Stimulated activated CD4-positive, alpha-beta T cell treated with anti-CD3 and anti-CD28 coated beads, Interleukin-2, amount 100 ng/mL, for 48 hours (primary cell): ENCODE results near the gene CSAG3.
"Not testable (repeated sequence)": the region's sequence is repeated elsewhere in the genome, so short reads cannot be mapped to it uniquely, and the experiment has no call there.

ENCODE experiments used
- DNase-seq, 2 donors: peaks; one replicate each; pipeline ENCODE4 v3.0.0-alpha.2; 2020

Gene CSAG3

GRCh38 chrX:152758918-152759317 lies at the start of gene CSAG3:
Gene CSAG3, plus strand, starts transcription at chrX:152759218.
- DNase-seq, result not testable (repeated sequence)

DNA sequence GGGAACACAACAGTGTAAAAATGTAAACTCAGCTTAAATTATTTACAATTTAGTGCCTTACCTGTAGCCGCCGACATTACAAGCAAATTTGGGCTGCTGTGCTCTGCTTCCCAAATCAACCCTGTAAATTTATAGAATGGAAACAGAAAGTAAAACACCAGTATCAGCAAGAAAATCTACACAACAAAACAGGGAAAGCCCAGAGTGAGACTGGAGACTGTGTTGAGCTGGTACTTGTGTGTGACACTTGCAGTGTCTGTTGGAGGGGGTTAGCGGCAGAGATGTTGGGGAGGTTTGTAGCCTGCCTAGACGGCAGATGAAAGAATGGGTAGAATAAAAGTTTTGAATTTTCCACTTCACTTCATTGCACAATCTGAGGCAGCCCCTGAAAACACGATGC lies 45.8 kb upstream of the CSAG3 start:
- DNase-seq, result not testable (repeated sequence)

- DNase-seq, result not testable (repeated sequence)
These were observed 44.9 kb upstream of the CSAG3 start, which contains the start of gene MAGEA2B for GRCh38 chrX:152713815-152714787. Gene MAGEA2B, plus strand, starts transcription at chrX:152714628. Its CDS starts 2,479 bp downstream, at chrX:152717107.

- no peak for DNase-seq
These were observed 33.6 kb upstream of the CSAG3 start for GRCh38 chrX:152725409-152725808.

GRCh38 chrX:152733261-152733975 lies 25.6 kb upstream of the CSAG3 start, which contains the start of the genes CSAG1 and MAGEA12:
Gene CSAG1, minus strand, starts transcription at chrX:152733721. Its CDS starts 1,261 bp downstream, at chrX:152732460.
Gene MAGEA12, plus strand, starts transcription at chrX:152733757. Its CDS starts 2,405 bp downstream, at chrX:152736162.
- no peak for DNase-seq

DNA sequence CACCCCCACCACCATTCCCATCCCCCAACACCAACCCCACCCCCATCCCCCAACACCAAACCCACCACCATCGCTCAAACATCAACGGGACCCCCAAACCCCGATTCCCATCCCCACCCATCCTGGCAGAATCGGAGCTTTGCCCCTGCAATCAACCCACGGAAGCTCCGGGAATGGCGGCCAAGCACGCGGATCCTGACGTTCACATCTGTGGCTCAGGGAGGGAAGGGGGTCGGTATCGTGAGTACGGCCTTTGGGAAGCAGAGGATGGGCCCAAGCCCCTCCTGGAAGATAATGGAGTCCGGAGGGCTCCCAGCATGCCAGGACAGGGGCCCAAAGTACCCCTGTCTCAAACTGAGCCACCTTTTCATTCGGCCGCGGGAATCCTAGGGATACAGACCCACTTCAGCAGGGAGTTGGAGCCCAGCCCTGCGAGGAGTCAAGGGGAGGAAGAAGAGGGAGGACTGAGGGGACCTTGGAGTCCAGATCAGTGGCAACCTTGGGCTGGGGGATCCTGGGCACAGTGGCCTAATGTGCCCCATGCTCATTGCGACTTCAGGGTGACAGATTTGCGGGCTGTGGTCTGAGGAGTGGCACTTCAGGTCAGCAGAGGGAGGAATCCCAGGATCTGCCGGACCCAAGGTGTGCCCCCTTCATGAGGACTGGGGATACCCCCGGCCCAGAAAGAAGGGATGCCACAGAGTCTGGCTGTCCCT lies 24.7 kb upstream of the CSAG3 start:
- not testable (repeated sequence) for DNase-seq

GRCh38 chrX:152735101-152735500 lies 23.9 kb upstream of the CSAG3 start:
- no peak for DNase-seq

GRCh38 chrX:152735860-152736511 lies 23.0 kb upstream of the CSAG3 start:
- DNase-seq, result no peak

- not testable (repeated sequence) for DNase-seq
These were observed 22.5 kb upstream of the CSAG3 start for GRCh38 chrX:152736528-152736927.

GRCh38 chrX:152738560-152738959 lies 20.5 kb upstream of the CSAG3 start:
- no peak for DNase-seq

- not testable (repeated sequence) for DNase-seq
These were observed 5.0 kb upstream of the CSAG3 start, which contains the start of gene MAGEA2 for GRCh38 chrX:152753686-152754650. Gene MAGEA2, minus strand, starts transcription at chrX:152753842. Its CDS starts 2,479 bp downstream, at chrX:152751363.

DNA sequence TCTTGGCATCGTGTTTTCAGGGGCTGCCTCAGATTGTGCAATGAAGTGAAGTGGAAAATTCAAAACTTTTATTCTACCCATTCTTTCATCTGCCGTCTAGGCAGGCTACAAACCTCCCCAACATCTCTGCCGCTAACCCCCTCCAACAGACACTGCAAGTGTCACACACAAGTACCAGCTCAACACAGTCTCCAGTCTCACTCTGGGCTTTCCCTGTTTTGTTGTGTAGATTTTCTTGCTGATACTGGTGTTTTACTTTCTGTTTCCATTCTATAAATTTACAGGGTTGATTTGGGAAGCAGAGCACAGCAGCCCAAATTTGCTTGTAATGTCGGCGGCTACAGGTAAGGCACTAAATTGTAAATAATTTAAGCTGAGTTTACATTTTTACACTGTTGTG lies 4.1 kb upstream of the CSAG3 start:
- DNase-seq, result not testable (repeated sequence)

- not testable (repeated sequence) for DNase-seq
These were observed 526 bp downstream of the CSAG3 start for GRCh38 chrX:152759544-152759943.

DNA sequence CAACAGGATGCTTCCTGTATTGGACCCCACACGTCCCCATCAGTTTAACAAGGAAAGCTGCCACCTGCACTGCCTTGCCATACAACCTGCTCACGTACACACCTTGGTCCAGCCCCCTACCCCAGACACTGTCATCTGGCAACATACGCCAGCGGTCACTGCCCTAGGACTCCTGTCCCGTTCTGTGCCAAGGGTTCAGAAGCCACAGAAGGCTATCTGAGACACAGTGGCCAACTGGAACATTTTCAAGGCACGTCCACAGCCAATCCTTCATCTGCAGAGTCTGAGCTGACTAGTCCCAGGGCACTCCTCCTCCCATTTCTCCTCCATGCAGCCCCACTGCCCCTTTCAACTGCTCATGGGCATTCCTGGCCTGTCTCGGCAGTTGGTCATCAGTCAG lies 2.6 kb downstream of the CSAG3 start:
- DNase-seq, result not testable (repeated sequence)

GRCh38 chrX:152766562-152766961 lies 7.5 kb downstream of the CSAG3 start:
- not testable (repeated sequence) for DNase-seq

DNA sequence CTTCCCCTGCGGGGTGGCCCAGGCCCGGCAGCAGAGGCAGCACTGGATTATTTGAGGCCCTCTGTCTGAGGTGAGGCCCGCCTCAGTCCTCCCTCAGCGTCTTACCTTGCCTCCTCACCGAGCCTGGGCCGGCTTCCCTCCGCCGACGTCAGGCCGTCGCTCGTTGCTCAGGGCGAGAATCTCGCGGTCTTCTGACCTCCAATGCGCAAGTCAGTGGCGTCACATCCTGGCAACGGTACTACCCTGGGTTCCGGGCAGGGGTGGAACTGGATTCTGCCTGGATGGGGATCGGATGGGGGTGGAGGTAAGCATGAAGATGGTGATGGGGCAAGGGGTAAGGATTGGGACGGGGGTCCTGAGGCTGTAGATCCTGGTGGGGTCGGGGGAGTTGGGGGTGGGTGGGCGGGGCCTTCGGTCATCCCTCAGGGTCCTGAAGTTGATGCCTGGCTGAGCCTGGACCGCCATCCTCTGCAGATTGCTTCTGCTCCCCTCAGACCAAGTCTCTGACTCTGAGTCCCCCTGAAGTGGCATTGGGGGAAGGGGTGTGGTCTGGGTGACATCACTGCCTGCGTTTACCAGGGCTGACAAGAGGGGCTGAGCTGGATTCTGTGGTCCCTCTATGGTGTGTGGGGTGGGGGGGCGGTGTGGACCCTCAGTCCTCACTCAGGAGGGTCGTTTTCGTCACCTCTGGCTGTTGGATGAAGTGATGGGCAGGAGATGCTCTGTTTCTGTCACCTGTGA lies 10.7 kb downstream of the CSAG3 start, which contains the start of gene MAGEA6:
Gene MAGEA6 (minus strand): TSS at position 141 of the 741 bp plus-strand sequence. CDS start 2,039 bp downstream, outside the sequence.
- DNase-seq, result not testable (repeated sequence)

DNA sequence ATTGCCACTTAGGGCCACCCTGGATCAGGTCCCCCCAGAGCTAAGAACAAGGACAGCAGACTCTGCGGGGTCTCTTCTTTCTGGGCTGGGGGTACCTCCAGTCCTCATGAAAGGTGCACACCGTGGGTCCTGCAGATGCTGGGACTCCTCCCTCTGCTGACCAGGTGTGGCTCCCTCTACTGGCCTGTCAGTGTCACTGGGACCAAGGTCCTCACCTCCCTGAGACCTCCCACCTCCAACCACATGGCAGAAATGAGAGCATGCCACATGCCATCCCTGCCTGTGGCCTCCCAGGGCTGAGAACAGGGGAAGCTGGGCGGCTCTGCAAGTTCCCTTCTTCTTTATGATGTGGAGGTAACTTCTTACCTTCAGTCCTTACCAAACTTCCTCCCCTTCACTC lies 28.0 kb downstream of the CSAG3 start:
- DNase-seq, result not testable (repeated sequence)

GRCh38 chrX:152798945-152799344 lies 39.9 kb downstream of the CSAG3 start:
- DNase-seq, result no peak

- DNase-seq, result no peak
These were observed 47.0 kb downstream of the CSAG3 start for GRCh38 chrX:152806035-152806434.
